Astrocyte of the spinal cord (primary cell): ENCODE results near the gene CACNA1B.
"Not testable (repeated sequence)": the region's sequence is repeated elsewhere in the genome, so short reads cannot be mapped to it uniquely, and the experiment has no call there.

Experiments used
- DNase-seq: peaks from one replicate; pipeline ENCODE4 v3.0.0; 2011; ENCODE audit warnings: low read depth, low spot score
- H3K4me3 ChIP-seq: 2 replicates; pipeline ENCODE4 v1.5.1; 2011; ENCODE audit warnings: low read depth, mild to moderate bottlenecking, low read length, moderate library complexity
- in situ Hi-C: cut with HindIII; loops from 2 replicates; pipeline ENCODE4 v1.10.0; 2017; ENCODE audit warnings: low sequenced_read_pairs
- TF ChIP-seq, protein P1 (sequence below): IDR thresholded peaks from 2 replicates; pipeline ENCODE4 v1.5.1; 2012; ENCODE audit warnings: low read depth, mild to moderate bottlenecking, low read length, inconsistent platforms

Gene CACNA1B

DNA sequence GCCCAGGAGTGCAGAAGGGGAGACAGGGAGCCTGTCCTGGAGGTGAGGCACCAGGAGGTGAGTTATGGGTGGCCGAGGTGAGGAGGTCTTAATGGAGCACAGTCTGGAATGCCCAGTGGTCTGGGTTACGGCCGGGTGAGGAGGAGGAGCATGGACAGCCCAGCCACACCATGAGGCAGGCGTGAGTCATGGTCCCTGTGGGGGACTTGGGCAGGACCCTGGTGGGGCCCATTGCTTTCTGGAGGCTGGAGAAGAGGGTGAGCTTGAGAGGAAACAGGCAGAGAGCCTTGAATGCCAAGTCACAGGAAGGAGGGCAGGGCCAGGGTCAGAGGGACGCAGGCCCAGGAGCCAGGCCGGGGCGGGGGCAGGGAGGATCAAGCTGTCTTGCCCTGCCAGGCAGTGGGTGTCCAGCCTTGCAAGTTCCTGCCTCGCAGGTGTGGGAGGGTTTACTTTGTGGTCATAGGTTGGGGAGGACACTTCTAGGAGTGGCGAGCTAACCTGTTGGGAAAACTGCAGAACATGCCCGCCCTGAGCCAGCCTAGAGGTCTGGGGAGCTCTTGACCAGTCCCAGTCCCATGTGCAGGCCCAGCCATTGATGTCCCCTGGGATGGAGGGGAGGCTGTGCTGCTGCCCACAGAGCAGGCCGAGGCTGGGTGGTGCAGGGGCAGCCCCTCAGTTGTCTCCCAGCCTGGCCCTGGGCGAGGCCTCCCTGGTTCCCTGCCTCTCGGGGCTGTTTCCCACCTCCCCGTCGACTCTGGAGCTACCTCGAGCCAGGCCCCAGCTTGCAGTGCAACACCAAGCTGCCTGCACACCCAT is 2.8 kb downstream of the CACNA1B start:
- in situ Hi-C loops = no loop called here
- no peak overlapping the region for H3K4me3 ChIP-seq
- no peak for DNase-seq
- TF ChIP-seq, protein P1, sequence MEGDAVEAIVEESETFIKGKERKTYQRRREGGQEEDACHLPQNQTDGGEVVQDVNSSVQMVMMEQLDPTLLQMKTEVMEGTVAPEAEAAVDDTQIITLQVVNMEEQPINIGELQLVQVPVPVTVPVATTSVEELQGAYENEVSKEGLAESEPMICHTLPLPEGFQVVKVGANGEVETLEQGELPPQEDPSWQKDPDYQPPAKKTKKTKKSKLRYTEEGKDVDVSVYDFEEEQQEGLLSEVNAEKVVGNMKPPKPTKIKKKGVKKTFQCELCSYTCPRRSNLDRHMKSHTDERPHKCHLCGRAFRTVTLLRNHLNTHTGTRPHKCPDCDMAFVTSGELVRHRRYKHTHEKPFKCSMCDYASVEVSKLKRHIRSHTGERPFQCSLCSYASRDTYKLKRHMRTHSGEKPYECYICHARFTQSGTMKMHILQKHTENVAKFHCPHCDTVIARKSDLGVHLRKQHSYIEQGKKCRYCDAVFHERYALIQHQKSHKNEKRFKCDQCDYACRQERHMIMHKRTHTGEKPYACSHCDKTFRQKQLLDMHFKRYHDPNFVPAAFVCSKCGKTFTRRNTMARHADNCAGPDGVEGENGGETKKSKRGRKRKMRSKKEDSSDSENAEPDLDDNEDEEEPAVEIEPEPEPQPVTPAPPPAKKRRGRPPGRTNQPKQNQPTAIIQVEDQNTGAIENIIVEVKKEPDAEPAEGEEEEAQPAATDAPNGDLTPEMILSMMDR = no peak

- TF ChIP-seq, protein P1 = no peak
- no peak overlapping the region for H3K4me3 ChIP-seq
- in situ Hi-C loops = no loop called here
- DNase-seq = no peak
Measured at GRCh38 chr9:137880976-137881530, 3.5 kb downstream of the CACNA1B start.

DNA sequence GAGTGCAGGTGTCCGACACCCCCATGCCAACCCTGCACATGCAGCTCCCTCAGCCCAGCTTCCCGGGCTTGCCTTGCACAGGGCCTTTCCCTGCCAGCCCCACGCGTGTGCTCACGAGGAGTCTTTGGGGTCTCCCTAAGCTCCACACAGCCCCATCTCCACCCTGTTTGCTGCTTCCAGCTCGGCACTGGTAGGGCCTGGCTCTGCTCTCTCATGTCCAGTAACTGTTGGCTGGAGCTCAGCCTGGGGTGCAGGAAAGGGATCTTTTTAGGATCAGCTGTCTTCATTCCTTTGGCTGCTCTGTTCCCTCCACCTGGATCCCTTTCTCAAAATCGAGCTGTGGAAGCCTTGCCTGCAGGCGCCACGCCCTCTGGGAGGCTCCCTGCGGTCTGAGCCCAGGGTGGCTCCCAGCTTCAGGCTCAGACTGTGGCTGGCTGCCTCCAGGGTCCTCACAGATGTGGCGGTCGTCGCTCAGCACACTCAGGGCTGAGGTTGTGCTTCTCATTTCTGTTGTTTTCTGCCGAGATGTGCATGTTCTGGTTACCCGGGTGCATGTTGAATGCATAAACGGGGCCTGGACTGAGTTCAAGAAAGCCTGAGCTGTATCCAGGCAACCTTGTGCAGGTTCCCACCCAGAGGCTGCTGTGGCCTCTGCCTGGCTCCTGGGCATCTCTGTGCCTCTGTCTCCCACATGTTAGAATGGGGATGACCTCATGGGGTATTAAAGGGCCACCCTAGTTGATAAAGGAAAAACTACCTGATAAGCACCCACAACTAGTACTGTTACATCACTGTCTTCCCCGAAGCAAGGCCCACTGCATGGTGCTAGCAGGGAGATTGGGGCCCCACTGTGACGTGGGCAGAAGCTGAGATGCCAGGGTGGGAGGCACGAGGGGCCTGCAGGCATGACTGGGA is 4.3 kb downstream of the CACNA1B start:
- DNase-seq = no peak
- no peak overlapping the region for H3K4me3 ChIP-seq
- TF ChIP-seq, protein P1 = no peak
- in situ Hi-C loops = no loop called here

DNA sequence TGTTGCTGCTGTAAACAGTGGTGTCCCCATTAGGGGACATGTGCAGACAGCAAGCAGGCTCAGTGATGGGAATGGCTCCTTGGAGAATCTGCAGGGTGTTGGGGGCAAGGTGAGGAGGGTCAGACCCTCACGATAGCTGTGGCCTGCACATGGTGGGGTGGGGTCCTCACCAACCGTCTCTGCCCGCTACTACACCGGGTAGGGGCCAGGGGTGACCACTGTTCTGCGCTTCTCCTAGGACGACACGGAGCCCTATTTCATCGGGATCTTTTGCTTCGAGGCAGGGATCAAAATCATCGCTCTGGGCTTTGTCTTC is 4.9 kb downstream of the CACNA1B start:
- no peak for DNase-seq

GRCh38 chr9:137883977-137884376 is 6.4 kb downstream of the CACNA1B start:
- DNase-seq, in situ Hi-C loops, H3K4me3 ChIP-seq: not testable (repeated sequence)

More for the DNA sequence above, 4.9 kb downstream of the CACNA1B start:
- in situ Hi-C loops = no loop called here
- no peak overlapping the region for H3K4me3 ChIP-seq
- TF ChIP-seq, protein P1 = no peak

DNA sequence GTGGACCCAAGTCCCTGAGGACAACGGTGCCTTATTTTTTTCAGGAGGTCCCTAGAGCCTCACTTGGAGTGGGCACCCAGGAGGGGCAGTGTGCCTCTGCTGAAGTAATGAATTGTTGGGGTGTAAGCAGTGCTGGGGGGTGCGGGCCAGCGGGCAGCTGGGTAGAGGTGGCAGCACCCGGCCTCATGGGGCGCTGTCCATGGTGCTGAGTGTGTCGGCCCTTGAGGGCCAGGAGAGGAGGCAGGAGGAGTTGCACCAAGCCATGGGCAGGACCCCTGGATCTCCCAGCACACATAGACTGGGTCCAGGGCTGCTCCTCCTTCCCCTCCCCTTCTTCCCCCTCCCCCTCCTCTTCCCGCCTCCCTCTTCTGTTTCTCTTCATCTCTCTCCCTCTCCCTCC is 7.0 kb downstream of the CACNA1B start:
- H3K4me3 ChIP-seq, in situ Hi-C loops, DNase-seq: not testable (repeated sequence)

- H3K4me3 ChIP-seq, in situ Hi-C loops, DNase-seq: not testable (repeated sequence)
Measured at GRCh38 chr9:137885121-137885520, 7.5 kb downstream of the CACNA1B start.

- H3K4me3 ChIP-seq, in situ Hi-C loops, DNase-seq: not testable (repeated sequence)
Measured at GRCh38 chr9:137888621-137889020, 11.0 kb downstream of the CACNA1B start.

- in situ Hi-C loops, DNase-seq, H3K4me3 ChIP-seq: not testable (repeated sequence)
Measured at GRCh38 chr9:137889966-137890365, 12.4 kb downstream of the CACNA1B start.

DNA sequence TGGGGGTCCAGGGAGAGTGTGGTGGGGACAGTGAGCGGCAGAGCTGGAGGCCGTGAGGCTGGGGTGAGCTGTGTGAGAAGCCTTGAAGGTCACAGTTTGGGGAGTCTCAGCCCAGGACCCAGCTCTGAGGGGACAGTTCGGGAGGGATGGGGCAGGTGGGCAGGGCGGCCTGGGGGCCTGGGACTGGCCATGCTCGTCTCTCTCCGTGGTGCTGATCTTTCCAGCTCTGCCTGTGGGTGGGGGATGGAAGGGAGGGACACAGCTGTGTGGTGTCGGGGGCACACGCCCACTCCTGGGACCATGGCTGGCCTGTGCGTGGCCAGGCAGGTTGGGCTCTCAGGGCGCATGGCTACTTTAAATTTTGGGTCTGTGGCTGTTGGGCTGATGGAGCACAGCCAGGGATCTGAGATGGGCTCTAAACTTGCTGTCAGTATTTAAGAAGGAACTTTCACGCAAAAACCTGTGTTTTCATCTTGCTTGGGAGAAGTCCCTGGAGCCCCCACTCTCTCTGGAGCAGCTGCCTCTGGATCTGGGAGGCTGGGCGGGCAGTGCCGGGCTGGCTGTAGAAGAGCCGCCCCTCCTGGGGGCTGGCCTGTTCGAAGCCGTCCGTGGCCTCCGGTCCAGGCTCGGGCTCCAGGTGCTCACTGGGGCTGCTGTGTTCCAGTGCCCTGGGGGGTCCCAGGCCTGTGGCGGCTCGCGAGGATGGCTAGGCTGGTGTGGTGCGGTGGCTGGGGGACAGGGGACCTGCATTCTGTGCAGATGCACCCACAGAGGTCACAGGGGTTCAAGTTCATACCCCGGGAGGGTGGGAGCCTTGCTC is 13.4 kb downstream of the CACNA1B start:
- H3K4me3 ChIP-seq, in situ Hi-C loops, DNase-seq: not testable (repeated sequence)
